Cardiac muscle cell (in vitro differentiated cells and primary cell): ENCODE results near the gene NANS. TPM values are rescaled to one million over a fixed set of nuclear protein-coding genes. Genes with fewer than 3 reads are reported as not detected.

Source experiments
- DNase-seq, 2 donors: peaks; one replicate each; pipeline versions ENCODE4 v3.0.0 to v3.0.0-alpha.2; 2010 to 2017; ENCODE audit warnings: low read depth in 1 of 2, low spot score in 1 of 2
- H3K27ac ChIP-seq: fragments of 200-600 bp; sonication (generic); 2 replicates; pipeline ENCODE4 v1.5.1; 2016
- H3K27me3 ChIP-seq: fragments of 200-600 bp; sonication (generic); 2 replicates; pipeline ENCODE4 v1.6.0; 2016; ENCODE audit warnings: control low read depth
- H3K36me3 ChIP-seq: fragments of 200-600 bp; sonication (generic); 2 replicates; pipeline ENCODE4 v1.5.1; 2016; ENCODE audit warnings: control low read depth
- H3K4me1 ChIP-seq: fragments of 200-600 bp; sonication (generic); 2 replicates; pipeline ENCODE4 v1.8.1; 2017; ENCODE audit warnings: low read depth, mild to moderate bottlenecking, mixed run types
- H3K4me3 ChIP-seq: fragments of 200-600 bp; sonication (generic); 2 replicates; pipeline ENCODE4 v1.5.1; 2016; ENCODE audit warnings: mild to moderate bottlenecking
- H3K9me3 ChIP-seq: fragments of 200-600 bp; sonication (generic); 2 replicates; pipeline ENCODE4 v1.5.1; 2017; ENCODE audit warnings: low read depth, mild to moderate bottlenecking, control low read depth
- CTCF ChIP-seq: IDR thresholded peaks from 2 replicates; pipeline ENCODE4 v1.5.1; 2012; ENCODE audit warnings: low read depth, mild to moderate bottlenecking, low read length
- polyA plus RNA-seq: library from polyadenylated mRNA; unstranded; fragments of >200 nt; fragmentation: Nextera tagmentation; extraction: Ambion mirVana; gene quantifications from 2 replicates; pipeline ENCODE4 v1.2.1, GENCODE V29; 2016
- total RNA-seq: library from RNA; depleted of rRNA; stranded (reverse); fragments of >200 nt; gene quantifications from 2 replicates; pipeline ENCODE4 v1.2.3, GENCODE V29; 2016

Gene NANS
- total and polyA plus RNA-seq, 2 experiments from 2014 or later, result 49.4 to 95.4 TPM

GRCh38 chr9:98047002-98047401 lies 9.5 kb upstream of the NANS start:
- no peak for TF ChIP-seq CTCF
- Histone ChIP-seq H3K4me3 (no peak overlapping the region), H3K36me3 (no peaks in the 10 kb centered on the region), H3K9me3 (no peaks in the 10 kb centered on the region), H3K27ac (no peak overlapping the region), H3K4me1 (no peaks in the 10 kb centered on the region), H3K27me3 (no peaks in the 10 kb centered on the region)
- DNase-seq, result no peak

GRCh38 chr9:98049288-98050072 lies 7.1 kb upstream of the NANS start:
- Histone ChIP-seq H3K27ac (no peak overlapping the region), H3K36me3 (no peaks in the 10 kb centered on the region), H3K9me3 (no peaks in the 10 kb centered on the region), H3K4me1 (no peaks in the 10 kb centered on the region), H3K4me3 (no peak overlapping the region), H3K27me3 (no peaks in the 10 kb centered on the region)
- no peak for TF ChIP-seq CTCF
- no peak for DNase-seq

GRCh38 chr9:98050351-98050750 lies 6.2 kb upstream of the NANS start:
- Histone ChIP-seq H3K27ac (no peak overlapping the region), H3K4me1 (no peaks in the 10 kb centered on the region), H3K4me3 (no peak overlapping the region), H3K9me3 (no peaks in the 10 kb centered on the region), H3K27me3 (no peaks in the 10 kb centered on the region), H3K36me3 (no peaks in the 10 kb centered on the region)
- TF ChIP-seq CTCF, result no peak
- no peak for DNase-seq

- no peak overlapping the region for H3K27ac ChIP-seq
- H3K4me3 ChIP-seq, result no peak overlapping the region
- H3K4me1 ChIP-seq, result no peaks in the 10 kb centered on the region
- no peaks in the 10 kb centered on the region for H3K27me3 ChIP-seq
- H3K36me3 ChIP-seq, result no peaks in the 10 kb centered on the region
- no peaks in the 10 kb centered on the region for H3K9me3 ChIP-seq
- TF ChIP-seq CTCF, result no peak
- DNase-seq, result no peak
Measured at GRCh38 chr9:98054376-98054951, 2.1 kb upstream of the NANS start.

GRCh38 chr9:98057138-98057799 lies 737 bp downstream of the NANS start:
- no peaks in the 10 kb centered on the region for H3K27me3 ChIP-seq
- no peaks in the 10 kb centered on the region for H3K9me3 ChIP-seq
- no peaks in the 10 kb centered on the region for H3K4me1 ChIP-seq
- peak overlapping the region; percentile 70 for H3K4me3 ChIP-seq
- peak in 1 of 2 donors; percentile 23 for DNase-seq
- no peak for TF ChIP-seq CTCF
- peak overlapping the region; percentile 87 for H3K27ac ChIP-seq
- no peaks in the 10 kb centered on the region for H3K36me3 ChIP-seq
